Stimulated activated CD4-positive, alpha-beta T cell treated with anti-CD3 and anti-CD28 coated beads, Interleukin-15, amount 100 ng/mL, for 1 hour (primary cell): Measurements from ENCODE around the gene TRIB2.

Source experiments
- DNase-seq, 2 donors: peaks; one replicate each; pipeline ENCODE4 v3.0.0-alpha.2; 2020; ENCODE audit warnings: low read depth in 1 of 2, low spot score in 1 of 2

TRIB2 gene

DNA sequence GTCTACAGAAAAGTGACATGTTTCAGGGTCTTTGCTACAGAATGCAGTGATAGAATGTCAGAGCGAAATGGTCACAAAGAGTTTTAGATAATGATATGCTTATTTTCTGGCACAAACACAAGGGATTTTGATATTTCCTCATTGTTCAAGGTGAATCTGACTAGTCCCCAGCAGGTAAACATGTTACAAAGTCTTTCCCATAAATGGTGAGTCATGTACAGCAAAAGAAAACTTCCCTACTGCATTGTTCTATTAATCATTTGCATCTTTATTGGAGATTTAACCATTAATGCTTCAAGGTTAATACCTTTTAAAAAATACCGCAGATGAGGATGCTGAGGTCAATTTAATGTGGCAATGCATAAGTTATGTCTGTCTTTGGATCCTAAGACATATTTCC lies 19.1 kb upstream of the TRIB2 start:
- DNase-seq, result no peak

GRCh38 chr2:12700989-12701388 lies 15.7 kb upstream of the TRIB2 start:
- DNase-seq, result no peak

GRCh38 chr2:12701786-12702167 lies 15.0 kb upstream of the TRIB2 start:
- no peak for DNase-seq

- DNase-seq, result no peak
Observed at GRCh38 chr2:12702168-12703121, 14.3 kb upstream of the TRIB2 start.

DNA sequence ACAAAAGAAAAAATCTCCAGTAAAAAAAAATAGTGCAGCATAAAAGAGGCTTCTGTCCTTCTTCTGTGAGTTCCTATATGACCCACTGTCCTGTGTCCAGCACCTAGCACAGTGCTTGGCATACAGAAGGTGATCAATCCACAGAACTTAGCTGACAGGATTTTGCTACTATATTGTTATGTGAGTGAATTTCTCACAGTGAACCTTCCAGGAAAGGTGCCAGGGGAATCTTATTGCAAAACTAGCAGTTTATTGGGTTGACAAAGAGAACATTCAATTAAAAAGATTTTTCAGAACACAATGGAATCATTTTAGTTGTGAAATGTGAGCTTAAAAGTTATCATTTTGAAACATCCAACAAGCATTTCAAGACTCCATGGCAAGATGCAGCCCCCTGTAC lies 12.4 kb upstream of the TRIB2 start:
- no peak for DNase-seq

DNA sequence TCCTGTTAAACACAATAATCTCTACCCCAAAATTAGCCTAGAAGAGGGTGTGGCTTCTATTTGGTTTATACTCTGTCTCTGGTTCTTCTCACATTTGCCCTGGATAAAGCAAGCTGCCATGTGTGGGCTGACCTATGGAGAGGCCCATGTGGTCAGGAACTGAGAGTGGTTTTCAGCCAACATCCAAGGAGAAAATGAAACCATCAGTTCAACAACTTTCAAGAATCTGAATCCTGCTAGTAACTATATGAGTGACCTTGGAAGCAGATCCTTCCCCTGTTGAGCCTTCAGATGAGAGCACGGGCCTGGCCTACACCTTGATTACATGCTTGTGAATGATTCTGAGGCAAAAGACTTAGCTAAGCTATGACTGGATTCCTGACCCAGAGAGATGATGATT lies 11.5 kb upstream of the TRIB2 start:
- DNase-seq, result no peak

- DNase-seq, result no peak
Observed at GRCh38 chr2:12705742-12706141, 11.0 kb upstream of the TRIB2 start.

DNA sequence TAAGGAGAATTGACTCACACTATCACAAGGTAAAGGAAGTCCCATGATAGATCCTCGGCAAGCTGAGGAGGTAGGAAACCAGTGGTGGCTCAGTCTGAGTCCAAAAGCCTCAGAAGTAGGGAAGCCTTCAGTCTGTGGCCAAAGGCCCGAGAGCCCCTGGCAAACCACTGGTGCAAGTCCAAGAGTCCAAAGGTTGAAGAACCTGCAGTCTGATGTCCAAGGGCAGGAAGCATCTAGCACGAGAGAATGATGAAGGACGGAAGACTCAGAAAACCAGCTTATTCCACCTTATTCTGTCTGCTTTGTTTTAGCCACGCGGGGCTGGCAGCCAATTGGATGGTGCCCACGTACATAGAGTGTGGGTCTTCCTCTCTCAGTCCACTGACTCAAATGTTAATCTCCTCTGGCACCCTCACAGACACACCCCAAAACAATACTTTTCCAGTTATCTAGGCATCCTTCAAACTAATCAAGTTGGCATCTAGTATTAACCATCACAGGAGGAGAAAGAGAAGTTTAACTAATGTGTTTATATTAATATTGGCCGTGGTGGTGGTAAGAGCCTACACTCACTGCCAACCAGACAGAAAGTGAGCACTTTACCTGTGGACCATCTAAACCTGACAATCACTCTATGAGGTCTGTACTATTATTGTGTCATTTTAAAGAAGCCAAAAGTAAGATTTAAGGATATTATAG lies 8.1 kb upstream of the TRIB2 start:
- DNase-seq, result no peak

- no peak for DNase-seq
Observed at GRCh38 chr2:12709207-12709522, 7.6 kb upstream of the TRIB2 start.

DNA sequence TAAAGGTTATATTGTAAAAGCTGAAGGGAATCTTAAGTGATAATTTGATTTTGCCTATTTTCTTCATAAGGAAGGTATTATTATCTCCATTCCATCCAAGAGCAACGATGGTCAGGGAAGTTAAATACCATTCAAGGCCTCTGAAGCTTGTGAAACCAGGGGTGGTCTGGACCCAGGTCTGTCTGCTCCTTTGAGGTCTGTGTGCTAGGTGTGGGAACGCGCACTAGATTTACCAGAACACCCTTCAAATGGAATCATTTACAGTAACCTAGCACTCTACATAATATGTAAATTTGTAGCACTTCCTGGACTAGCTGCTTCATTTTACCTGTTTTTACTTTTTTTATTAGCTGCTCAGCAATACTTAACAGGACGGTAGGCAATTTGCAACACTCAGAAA lies 6.4 kb upstream of the TRIB2 start:
- no peak for DNase-seq

DNA sequence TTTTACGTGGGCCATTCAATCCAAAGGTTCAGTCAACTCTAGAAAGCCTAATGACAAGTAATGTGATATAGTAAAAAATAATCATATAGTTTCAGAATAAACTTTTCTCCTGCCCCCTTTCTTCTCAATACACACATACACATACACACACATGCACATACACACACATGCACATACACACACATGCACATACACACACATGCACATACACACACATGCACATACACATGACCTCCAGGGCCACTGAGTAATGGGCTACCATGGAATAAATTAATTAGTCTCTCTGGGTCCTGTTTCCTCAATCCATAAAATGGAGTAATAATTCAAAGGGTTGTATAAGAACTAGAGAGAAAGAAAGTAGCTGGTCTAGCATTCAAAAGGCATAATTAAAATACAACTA lies 5.4 kb upstream of the TRIB2 start:
- DNase-seq, result no peak

DNA sequence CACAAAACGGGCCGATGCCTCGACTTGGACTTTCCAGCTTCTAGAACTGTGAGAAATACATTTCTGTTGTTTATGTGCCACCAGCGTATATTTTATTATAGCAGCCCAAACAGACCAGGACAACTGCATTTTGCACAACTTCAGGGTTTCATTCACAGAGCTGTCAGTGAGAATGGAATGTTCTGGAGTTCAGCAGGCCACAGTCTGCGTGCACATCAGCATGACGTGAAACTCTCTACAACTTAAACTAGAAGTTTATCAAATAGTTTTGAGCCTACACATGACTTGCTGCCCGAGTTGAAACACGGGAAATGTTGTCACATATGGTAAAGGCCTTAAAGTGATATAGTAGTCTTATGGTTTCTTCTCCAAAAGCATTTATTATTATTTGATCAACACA lies 3.9 kb upstream of the TRIB2 start:
- no peak for DNase-seq

- DNase-seq, result no peak
Observed at GRCh38 chr2:12714391-12715221, 2.1 kb upstream of the TRIB2 start.

DNA sequence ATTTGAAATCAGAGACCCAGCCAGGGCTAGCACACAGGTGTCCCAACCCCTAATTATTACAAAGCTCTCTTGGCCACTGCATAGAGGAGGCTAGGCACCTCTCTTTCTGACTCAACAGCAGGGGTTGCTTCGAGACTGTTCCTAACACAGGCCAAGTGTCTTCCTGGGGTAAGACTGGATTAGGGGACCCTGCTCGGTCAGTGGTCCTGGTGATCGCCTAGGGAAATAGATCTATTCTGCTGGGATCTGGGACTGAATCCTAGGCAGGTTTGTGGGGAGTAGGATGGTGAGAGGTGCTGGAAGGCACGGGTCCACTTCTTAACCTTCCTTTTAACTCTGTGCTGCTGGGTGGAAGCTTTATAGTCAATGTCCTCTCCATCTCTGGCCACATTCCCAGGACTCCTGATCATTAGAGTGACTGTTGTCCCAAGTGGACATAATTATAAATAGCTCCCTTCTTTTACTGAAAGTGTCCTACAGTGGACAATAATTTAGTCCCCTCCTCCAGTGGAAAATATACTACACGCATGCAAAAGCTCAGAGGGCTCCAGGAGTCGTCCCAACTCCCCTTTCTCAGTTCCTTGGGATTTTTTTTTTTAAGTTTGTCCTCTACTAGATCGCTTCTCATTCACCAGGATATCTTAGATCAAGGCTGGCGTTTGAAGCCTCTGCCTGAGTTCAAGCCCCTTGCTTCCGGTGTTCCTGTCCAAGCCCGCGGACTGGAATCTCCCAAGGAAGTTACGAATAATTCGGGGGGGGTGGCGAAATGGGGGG lies 1.3 kb upstream of the TRIB2 start:
- DNase-seq, result no peak

DNA sequence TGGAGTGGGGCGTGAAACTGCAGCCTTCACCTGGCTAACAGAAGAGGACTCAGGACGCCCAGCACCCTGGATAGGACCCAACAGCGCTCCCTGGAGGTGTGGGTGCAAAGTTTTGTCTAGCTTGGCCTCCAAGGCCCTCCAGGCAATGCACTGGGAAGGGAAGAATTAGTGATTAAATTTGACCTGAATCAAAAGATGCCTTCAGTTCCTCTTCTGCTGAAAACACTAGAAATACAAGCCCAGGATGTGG lies 779 bp upstream of the TRIB2 start:
- DNase-seq, result peak; percentile 68 to 71

DNA sequence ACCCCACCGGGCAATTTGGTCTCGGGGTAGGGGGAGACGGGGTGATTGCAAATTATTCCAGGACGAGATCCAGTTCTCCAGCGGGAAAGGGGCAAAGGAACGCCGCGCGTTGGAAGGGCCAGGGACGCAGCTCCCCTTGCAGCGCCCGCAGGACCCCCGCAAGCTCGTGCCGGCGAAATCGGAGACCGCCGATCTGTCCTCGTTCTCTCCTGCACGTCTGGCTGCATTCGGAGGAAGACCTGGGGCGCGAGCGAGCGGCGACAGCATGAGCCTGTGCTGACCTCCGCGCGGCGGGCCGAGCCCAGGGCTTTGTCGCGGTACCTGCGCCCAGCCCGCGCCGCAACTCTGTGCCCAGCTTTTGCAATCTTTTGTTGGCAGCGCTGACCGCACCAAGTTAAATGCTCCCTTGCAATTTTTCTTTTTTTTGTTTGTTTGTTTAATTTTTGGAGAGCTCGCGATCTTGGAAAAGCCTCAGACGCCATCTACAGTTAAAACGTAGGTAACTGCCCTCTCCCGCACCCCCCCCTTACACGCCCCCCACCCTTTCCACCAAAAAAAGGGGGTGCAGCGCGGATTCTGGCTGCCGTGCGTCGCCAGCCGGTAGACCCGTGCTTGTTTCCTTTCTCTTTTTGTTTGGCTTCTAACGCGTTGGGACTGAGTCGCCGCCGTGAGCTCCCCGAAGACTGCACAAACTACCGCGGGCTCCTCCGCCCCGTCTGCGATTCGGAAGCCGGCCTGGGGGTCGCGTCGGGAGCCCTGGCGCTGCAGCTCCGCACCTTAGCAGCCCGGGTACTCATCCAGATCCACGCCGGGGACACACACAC lies 667 bp downstream of the TRIB2 start:
- peak; percentile 25 to 26 for DNase-seq

GRCh38 chr2:12718015-12718671 lies 1.4 kb downstream of the TRIB2 start:
- no peak for DNase-seq

DNA sequence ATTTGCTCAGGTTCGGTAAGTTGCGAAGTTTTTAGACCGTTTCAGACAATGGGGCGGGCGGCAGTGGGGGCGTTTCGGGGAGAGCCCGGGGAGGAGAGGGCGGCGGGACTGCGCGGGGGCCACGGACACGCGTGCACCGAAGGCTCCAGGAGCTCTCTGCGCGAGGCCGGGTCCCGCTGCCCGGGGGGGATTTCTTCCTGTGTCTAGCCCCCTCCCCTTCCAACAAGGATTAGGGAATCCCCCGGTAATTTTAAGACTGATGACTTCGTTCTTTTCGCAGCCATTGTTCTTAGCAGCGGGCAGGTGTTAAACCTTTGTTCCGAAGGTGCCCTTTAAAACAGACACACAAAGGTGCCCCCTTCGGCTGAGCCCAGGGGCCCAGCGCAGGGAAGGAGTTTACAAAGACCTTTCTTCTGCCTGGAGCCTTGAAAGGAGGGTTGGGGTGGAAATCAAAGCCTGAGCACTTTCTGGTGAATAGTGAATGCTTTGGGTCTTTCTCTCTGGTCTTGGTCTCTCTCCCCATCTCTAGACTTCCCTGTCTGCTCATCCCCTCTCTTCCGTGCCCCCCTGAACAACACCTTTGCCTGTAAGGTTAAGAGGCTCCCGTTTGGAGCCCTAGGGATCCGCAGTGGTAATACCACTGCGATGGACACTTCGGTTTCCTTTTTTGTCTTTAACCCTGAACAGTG lies 2.1 kb downstream of the TRIB2 start:
- DNase-seq, result no peak
